HG02678 (cell line): ENCODE data around the gene MTURN.
A peak's percentile ranks its signal among the peaks of the same experiment; 100 is the strongest.

ENCODE experiments used
- ATAC-seq: cut with Tn5 transposase; IDR thresholded peaks from one replicate; pipeline ENCODE4 v1.9.1; 2021; ENCODE audit warnings: mild to moderate bottlenecking, moderate library complexity; ENCODE audit not compliant: unreplicated experiment

The MTURN gene

DNA sequence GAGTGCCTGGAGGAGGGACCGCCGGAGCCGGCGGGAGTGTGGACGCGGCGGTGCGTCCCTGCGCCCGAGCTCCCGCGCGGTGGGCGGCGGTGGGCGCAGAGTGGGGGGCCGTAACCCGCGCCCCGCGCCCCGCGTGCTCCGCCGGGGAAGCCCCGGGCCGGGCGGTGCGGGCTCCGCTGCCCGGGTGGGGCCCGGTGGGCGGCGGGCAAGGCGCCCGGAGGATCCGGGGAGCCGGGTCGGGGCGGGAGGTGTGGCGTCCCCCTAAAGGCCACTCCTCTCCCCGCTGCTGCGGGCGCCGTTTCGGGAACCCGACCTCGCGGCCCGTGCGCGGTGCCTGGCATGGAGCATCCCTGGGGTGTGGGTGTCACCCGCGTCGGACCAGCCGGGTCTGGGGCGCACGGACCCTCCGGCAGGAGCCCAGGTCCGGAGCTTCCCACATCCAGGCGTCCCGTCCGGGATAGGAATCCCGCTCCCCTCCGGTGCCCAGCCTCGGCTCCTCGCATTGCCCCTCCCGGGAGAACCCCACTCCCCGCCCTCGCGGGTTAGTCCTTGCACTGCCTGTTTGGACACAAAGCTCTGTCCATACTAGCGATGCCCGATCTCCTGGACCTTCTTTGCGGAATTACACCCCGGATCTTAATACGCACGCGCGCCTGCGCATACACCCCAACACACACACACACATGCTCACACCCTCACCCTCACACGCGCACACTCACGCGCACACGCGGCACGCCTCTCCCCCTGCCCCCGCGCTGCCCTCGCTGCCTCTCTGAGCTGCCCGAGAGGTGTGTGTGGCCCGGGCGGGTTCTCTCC lies 723 bp downstream of the MTURN start:
- peak; percentile 19 for ATAC-seq

DNA sequence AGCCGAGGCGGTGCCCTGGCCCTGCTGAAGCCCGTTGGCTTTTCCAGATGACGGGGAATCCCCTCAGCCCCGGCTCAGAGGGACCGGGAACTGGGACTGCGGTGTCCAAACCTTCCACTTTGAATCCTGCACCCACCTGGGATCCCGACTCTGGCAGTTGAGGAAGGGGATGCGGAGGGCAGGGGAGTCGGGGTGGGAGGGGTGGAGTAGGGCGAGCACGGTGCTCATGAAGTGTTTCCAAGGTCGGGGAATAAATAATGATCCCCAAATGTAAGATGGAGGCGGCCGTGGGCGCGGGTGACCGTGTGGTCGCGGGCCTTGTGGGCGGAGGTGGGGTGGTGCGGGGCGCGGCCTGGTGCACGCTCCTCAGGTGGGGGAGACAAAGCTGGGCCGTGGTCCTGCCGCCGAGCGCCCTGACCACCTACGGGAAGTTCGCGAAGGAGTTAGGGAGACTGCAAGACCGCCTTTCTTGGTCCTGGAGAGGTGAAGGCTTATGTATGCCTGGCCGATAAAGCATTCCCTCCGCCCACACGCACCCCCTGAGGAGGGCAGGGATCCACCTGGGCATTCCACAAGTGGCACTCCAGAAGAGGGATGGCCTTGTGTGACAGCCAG lies 1.4 kb downstream of the MTURN start:
- ATAC-seq, result no peak

DNA sequence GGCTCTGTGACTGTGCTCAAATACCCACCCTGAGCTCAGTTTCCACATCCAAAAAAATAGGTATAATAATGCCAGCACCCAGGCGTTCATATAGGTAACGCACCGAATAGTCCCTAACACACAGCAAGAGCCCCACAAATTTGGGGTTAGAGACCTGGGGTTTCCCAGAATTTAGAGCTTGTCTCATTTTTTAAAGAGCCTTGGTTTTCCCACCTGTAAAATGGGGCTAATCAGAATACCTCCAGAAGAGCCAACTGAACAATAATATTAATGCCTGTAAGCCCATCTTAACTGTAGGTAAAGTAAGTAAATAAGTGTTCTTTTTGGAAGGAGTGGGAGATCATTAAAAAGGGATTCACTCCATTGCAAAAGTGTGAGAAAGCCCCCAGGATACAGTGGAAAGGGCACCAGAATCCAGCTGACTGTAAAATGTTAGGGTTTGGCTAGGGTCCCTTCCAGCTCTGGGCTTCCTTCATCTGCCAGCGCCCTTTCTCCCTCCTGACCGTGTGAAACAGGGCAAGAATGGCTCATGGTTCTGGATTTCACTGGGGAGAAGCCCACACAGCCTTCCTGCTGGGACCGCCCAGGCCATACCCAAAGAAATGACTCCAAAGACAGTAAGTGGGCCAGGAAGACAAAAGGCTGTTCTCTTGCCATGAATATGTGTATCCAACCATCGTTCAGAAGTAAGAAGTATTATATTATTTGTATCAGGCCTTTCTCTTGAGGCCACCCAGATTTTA lies 2.1 kb downstream of the MTURN start:
- no peak for ATAC-seq

DNA sequence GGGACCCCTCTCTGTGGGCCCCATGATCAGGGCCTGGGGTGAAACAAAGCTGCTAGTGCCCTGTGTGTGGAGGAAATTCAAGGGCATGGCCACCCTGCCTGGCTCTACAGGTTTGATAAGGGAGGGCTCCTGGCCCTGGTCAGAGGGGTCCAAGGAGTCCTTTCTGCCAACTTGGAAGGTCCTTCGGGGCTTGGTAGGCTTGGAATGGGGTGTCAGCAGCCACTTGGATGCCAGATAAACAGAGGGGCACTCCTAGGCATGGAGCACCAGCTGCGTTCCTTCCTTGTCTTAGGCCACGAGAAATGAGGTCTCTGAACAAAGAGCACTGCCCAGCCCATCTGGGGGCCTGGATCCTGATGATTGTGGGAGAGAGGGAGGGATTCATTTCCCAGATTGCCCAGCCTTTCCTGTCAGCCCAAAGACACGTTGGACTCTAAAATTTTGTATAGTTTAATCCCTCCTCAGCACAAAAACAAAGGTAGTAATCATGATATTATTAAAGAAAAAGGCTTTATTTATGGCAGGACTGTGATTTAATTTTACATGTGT lies 5.1 kb downstream of the MTURN start:
- no peak for ATAC-seq

DNA sequence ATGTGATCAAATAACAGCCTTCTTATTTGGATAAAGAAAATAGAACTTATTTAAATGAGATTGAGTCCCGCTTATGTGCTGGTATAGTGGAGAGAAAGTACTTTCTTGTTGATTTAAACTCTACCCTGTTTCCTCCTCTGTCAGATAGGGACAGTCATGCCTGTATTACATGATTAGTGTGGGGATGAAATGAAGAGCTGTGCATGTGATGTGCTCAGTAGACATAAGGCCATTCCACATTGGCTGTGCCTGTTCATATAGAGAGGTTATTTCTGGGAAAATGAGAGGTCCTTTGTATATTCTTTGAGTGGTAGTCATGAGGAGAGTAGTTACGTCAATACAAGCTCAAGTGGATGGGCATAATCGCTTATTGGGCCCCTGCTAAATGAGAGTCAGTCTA lies 5.7 kb downstream of the MTURN start:
- ATAC-seq, result no peak

DNA sequence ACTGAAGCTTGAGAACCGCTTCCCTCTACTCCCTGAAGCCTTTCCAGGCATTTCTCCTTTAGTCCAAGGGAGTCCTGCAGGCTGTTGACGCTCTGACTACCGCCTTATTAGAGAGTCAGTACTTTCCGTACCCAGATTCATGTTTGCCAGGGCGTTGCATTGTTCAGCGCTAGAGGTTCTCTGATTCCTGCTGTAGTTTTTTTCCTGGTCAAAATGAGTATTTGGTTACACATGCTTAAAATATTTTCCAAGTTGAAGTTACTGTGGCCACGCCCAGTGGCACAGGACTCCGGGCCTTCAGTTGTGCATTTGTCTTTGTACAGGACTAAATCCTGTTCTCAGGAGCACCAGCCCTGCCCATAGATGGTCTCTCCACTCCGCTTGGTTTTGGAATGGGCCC lies 7.9 kb downstream of the MTURN start:
- no peak for ATAC-seq

DNA sequence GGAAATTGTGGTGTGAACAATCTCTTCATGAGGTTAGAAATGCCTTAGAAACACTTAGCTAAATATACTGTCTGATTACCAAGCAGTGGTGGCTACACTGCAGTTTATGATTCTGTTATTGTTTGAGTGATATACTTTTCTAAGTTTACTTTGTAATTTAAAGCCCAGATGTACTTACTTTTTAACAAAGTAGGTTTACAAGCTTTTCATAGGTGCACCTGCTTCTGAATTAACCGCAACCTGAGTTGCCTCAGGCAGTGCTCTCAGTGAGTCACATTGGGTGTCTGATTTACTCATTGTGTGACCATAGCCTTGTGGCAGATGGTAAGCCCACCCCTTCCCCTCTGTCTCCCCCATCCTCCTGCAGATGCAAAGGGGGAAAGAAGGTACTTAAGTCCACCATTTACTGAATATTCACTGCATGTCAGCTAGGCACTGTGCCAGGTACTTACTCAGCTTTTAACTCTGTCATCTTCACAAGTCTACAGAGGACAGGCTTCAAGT lies 9.0 kb downstream of the MTURN start:
- ATAC-seq, result no peak

DNA sequence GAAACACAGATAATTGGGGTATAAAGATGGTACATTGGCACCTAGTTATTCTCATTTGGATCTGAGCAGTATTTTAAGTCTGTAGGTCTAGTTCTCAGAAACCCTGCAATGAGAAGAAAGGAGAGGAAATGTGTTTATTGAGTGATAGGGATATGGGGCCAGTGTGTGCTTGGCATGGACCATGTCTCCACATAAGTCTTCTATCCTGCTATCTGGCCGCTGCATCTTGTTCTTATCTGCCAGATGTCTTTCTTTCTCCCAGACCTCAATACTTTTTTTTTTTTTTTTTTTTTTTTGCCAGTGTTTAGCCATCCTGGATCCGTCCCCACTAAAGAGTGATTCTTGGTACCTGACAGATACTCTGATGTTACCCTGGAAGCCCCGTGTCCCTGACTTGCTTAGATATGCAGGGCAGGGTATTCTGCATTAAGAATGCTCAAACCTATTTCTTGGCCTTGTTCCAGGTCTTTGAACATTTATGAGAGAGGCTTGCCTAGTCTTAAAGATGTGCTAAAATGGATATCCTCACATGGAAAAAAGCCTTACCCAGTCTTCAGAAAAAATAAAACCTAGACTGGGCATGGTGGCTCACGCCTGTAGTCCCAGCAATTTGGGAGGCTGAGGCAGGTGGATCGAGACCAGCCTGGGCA lies 10.0 kb downstream of the MTURN start:
- ATAC-seq, result no peak

DNA sequence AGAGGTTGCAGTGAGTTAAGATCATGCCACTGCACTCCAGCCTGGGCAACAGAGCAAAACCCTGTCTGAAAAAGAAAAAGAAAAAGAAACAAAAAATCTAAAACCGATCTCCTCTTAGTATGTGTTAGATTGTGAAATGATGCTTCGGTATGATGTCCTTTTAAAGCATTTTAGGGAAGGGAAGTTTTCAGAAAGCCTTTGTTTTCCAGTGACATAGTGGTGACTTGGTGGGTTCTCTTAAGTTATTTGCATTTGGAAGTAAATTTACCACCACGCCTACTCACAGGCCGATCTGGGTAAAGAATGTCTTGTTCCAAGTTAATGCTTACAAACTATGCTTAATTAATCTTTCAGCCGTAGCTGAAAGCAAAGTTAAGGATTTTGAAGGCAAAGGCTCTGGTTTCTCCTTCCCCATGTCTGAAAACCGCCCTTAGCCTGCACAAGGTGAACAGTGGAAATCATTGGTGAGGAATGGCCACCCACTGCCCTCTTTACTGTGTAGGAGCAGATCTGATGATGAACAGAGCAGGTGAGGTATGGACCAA lies 10.7 kb downstream of the MTURN start:
- ATAC-seq, result no peak

DNA sequence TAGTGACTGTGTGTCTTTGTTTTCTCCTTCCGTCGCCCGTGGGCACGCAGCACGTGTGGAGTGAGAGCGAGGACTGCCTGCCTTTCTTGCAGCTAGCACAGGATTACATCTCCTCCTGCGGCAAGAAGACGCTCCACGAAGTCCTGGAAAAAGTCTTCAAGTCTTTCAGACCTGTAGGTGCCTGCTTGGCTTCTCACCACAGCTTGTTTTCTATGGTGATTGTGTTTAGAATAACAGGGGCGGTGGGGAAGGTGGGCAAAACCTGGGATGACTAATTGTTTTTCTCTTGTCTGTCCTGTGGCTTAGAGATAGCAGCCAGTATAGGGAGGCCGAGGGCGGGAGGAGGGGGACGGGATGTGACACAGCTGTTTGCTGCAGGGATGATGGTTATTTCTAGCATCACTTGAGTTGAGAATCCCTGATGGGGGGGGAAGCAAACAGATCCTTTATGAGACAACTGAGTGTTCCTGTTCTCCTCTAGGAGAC lies 11.4 kb downstream of the MTURN start:
- ATAC-seq, result no peak

DNA sequence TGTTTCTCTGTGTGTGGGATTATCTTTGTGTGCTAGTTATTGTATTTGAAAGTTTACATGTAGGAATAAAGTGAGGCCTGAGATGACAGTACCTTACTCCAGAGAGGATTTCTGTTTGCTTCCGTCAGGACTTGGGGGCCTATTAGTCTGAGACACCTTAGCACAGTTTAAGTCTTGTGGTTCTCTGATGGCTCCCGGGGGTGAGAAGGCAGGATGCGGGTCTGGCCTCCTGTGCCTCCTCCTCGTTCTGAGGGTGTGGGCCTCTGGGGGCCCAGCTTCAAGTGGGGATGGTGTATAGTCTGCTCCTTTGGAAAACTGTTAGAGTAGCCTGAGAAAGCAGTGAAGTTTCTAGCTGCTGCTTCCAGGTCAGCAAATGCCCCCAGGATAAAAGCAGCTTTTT lies 12.4 kb downstream of the MTURN start:
- no peak for ATAC-seq

DNA sequence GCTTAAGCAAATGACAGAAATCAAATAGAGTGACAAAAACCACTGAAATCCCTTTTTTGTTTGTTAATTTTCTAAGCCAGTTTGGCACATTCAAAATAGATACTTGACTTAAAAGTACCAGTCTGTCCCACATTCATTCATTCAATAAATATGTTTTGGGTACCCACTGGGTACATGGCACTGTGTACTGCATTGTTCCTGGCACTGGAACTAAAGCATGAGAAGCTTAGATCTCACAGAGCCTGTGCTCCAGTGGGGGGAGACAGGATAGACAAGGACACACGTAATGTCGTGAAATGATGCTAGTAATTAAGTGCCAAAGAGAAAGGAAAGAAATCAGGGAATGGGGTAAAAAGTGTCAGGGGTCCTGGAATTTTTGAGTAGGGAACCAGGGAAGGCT lies 13.0 kb downstream of the MTURN start:
- ATAC-seq, result no peak

DNA sequence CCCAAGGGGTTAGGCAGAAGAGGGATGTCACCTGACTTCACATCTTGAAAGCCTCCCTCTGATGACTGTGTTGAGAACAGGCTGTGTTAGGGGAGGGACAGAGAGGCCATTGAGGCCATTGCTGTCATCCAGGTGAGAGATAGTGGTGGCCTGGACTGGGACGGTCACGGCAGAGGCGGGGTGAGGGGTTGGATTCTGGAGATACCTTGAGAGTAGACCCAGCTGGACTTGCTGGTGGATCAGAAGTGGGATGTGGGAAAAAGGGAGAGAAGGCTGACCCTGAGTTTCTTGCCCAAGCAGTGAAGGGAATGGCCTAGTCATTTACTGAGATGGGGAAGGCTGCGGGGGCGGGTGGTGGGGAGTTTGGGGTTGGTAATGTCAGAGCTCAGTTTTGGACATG lies 13.6 kb downstream of the MTURN start:
- ATAC-seq, result no peak

DNA sequence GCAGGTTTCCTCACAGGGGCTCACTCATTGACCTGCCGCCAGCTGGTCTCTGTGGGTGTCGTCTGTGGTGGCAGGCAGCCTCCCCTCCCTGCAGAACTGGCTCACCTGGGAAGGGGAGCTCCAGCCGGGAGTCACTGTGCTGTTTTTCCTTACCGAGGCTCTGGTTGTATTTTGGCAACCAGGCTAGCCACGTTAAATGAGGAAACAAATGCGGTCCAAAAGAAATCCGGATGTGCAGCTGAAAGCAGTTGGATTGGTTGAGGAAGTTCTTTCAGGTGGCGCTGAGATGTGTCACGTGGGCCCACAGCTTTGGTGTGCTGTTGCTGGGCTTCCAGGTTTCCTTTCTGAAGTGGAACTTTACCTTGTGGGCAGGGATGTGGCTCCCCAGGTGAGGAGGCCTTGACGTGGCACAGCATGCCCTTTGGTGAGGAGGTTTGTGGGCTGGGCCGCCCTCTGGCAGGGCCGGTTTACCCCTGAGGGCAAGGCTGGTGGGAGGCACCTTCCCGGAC lies 14.2 kb downstream of the MTURN start:
- ATAC-seq, result peak; percentile 55

DNA sequence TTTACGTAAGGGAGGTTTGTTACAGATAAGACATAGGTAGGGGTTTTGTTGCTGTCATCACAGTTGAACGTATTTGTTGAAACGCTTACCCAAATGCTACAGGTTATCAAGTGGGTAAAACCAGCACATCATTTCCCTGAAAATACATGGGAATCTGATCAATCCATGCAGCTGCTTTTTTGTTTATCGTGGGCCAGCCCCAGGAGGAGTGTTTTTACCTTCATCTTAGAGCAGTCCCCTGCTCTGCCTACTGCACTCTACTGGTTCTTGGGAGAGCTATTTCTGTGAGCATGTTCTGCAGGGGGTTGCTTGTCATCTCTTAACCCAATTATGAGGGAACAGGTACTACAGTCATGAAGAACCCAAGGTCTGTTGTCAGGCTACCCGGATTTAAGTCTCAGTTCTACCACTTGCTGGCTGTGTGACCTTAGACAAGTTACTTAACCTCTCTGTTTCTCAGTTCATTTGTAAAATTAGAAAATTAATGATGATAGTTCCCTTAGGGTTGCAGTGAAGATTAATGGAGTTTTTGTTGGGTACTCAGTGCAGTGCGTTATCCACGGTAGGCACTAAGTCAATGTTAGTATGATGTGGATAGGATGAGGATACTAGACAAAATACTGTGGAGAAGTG lies 15.0 kb downstream of the MTURN start:
- ATAC-seq, result no peak

DNA sequence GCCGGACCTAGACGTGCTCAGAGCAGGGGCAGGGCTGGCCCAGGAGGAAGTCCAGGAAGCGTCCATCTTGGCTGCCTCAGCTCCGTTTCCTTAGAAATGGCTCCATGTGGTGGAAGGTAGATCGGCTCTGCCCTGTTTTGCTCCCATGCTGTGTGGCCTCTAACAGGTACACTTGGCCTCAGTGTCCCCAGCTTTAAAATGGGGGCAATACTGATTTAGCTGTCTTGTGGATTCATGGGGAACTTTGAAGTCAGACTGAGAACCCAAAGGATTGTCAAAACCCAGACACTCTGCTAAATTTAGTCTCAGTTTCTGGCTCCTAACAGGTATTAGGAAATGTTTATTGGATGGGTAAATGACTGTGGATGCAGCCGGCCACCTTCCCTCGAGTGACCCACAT lies 15.9 kb downstream of the MTURN start:
- no peak for ATAC-seq

DNA sequence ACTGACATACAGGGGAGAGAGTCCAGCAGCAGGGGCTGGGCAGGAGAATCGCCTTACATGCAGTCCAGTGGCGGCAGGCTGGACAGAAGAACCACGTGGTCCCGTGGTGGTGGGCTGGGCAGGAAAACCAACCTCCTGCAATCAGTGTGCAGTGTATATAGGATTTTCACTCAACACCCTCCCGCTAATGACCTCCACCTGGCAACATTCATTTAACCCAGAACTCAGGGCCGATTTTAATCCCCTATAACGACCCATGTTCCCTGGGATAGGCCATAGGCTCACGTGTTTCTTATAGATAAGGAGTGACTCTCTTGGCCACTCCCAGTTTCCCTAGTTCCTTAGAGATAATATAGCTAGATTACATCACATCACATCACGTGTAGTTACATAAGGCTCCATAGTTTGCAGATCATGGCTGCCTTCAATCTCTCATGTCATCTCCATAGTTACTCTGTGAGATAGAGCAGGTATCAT lies 19.4 kb downstream of the MTURN start:
- ATAC-seq, result no peak

DNA sequence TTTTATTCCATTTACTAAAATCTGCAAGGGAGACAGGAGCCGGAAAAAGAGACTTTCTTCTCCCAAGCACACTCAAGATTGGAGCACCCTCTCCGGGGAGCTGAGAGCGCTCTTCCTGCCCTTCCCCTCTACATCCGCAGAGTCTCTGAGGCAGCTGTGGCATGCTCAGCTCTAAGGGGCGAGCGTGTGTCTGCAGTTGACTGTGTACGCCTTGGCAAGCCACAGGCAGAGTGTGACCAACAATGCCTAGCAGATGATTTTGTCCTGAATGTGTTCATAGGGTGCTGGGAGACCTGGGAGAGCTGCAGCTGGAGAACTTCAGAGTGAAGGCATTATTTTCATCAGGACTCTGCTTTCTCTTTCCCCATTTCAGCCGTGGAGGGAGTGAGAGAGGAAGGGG lies 20.7 kb downstream of the MTURN start:
- no peak for ATAC-seq

DNA sequence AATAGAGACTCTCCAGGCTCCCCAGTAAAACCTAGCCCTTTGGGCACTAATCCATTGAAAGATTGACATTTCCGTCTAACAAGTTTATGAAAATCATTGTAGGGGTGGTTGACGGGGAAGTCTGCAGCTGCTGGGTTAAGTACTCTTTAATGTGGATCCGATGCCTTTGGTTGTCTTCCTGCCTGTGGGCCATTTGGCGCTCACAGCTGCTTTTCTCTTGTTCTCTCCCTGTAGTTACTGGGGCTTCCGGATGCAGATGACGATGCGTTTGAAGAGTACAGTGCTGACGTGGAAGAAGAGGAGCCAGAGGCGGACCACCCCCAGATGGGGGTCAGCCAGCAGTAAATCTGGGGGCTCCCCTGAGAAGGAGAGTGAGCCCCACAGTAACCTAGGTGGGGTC lies 22.4 kb downstream of the MTURN start:
- ATAC-seq, result no peak

DNA sequence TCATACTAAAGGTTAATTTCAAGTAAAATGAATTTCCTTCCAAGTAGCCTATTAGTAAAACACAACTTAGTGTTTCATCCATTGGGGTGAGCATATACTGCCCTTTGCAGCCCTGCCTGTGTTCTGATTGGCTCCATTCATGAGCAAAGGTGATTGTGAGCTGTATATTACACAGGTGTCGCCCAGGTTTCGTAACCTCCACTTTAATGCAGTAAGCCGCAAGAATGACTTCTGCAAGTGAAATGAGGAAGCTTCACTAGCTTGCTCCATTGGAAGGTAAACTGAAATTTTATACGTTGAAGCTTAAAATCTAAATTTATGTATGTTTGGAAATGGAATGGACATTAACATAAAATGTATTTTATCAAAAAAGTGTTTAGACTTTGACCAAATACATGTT lies 24.4 kb downstream of the MTURN start:
- ATAC-seq, result no peak
